NCI-H2196 (cell line): ENCODE results near the gene REP15.
"Not testable (repeated sequence)": the region's sequence is repeated elsewhere in the genome, so short reads cannot be mapped to it uniquely, and the experiment has no call there.

Experiments used
- DNase-seq: peaks from one replicate; lab custom pipeline; 2025; ENCODE audit not compliant: unreplicated experiment; lab: John Stamatoyannopoulos, UW

The REP15 gene, protein sequence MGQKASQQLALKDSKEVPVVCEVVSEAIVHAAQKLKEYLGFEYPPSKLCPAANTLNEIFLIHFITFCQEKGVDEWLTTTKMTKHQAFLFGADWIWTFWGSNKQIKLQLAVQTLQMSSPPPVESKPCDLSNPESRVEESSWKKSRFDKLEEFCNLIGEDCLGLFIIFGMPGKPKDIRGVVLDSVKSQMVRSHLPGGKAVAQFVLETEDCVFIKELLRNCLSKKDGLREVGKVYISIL

DNA sequence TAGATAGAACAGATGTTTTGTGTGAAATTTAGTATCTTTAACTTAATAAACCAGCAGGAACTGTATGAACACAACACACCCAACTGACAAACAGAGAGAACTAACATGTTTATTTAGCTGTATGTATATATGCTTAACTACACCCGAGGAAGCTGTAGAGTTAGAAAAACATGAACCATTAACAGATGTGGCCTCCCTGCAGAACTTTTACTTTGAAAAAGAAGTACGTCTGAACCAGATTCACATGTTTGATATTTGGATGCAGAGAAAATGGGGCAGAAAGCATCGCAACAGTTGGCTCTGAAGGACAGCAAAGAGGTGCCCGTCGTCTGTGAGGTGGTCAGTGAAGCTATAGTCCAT is at the start of gene REP15:
Gene REP15, plus strand, starts transcription at position 155 of the 360 bp plus-strand sequence. Its CDS starts 116 bp downstream, at position 271.
- no peak for DNase-seq

DNA sequence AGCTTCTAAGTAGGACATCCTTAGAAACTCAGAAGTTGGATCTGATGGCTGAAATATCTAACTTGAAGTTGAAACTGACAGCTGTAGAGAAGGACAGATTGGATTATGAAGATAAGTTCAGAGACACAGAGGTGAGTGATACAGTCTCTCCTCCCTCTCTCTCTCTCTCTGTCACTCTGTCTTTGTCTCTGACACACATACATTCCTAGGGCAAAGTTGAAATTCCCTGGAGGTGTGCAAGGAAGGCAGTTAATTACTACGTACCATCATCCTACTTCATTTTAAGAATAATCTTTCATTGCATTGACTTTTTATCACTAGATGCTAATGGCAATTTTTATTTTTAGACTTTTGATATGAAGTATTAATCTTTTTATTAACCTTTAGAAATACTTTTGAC is 46.2 kb upstream of the REP15 start:
- no peak for DNase-seq

DNA sequence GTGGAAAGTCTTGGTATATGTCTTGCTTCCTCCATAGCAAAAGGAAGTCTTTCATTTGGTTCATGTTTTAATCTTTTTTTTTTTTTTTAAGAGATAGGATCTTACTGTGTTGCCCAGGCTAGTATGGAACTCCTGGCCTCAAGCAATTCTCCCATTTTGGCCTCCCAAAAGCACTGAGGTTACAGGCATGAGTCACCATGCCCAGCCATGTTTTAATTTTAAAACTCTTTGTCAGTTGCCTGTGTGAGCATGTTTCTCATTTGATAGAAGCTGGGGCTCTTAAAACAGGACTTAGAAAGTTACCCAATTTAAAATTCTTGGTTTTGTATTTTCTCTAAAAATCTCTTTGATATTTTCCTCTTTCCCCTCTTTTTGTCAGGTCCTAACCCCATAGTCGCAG is 45.0 kb upstream of the REP15 start:
- no peak for DNase-seq

DNA sequence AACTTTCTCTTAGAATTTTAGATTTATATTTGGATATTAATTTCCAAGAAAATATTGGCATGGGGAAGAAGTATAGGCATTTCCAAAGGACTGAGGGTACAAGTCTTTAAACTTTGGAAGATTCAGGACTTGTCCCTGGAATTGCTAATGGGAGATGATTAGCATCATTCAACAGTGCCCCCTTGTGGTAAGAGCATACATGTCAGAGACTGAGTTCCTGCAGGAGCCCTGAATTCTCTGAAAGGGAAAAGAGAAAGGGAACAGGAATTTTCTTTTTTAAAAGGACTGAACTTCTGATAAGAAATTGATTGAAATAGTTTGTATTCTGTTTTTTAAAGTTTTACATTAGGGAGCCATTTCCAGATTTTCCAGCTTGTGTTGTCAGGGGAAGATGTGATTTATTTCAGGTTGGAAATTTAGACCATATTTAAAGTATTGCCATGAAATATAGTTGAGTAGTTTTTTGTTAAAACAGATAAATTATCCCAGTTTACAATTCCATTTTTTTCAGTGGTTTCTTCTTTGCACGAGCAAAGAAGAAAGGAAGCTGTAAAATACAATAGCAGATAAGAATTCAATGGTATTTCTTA is 44.0 kb upstream of the REP15 start:
- peak; percentile 98 for DNase-seq

DNA sequence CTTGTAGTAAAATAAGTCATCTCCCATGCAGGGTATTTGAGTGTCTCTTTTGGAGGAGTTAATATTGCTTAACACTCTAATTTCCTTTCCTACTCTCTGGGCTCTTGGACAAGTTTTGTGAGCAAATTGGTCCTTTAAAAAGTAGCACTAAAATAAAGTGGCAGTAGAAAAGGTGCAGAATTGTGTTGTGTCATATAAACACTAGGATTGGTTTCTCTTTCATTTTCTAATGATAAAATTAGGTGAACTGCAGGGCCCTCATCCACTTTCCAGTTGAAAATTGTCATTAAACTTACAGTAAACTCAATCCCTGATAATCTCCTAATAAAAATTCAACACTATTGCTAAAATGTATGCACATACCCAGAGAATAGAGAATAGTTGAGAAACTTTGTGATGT is 42.6 kb upstream of the REP15 start:
- no peak for DNase-seq

DNA sequence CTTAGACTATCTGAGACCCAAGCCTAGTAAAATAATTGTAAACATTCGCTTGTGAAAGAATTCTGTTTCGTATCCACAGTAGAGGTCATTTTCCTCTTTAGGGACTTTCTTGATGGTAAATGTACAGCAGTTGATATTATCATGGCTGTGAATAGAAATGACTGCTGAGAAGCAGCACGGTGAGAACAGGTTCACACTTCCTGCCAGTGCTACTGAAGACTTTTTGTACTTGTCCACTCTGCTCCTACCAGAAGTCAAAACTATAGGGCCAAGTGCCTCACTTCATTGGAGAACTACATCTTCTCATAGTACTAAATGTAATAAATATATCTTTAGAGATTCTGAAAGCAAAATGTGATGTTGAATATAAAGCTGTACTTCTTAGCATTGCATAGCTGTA is 40.8 kb upstream of the REP15 start:
- DNase-seq: not testable (repeated sequence)

DNA sequence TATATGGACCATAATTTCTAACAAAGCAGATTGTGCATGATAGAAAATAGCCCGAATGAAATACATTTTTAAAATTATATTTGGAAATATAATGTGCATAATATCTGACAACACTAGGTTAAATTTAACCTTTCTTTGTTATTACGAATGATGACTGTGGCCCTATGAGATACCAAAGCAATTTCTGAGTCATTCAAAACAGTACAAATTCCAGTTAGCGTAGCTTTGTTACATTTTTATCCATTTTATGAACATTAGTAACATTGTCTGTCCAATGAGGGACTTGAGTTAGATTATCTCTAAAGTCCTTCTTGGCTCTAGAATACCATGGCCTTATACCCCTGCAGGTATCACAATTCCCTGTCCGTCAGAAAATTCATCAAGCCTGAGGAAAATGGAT is 39.0 kb upstream of the REP15 start:
- no peak for DNase-seq

DNA sequence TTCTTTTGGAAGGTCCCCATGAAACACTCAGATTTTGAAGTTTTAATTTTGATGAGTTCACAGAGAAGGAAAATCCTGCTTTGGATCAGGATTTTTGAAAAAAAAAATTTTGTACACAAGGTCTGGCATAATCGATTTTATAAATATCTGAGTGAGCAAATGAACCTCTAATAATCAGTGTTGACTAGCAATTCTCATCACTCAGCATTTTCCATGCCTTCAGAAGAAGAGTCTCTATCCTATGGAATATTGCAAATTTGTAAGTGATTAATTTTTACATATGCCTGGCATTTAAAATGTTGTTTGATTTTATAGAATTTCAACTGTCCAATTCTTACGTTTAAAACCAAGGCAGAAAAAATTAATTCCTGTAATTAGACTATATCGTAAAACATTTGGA is 30.5 kb upstream of the REP15 start:
- no peak for DNase-seq

DNA sequence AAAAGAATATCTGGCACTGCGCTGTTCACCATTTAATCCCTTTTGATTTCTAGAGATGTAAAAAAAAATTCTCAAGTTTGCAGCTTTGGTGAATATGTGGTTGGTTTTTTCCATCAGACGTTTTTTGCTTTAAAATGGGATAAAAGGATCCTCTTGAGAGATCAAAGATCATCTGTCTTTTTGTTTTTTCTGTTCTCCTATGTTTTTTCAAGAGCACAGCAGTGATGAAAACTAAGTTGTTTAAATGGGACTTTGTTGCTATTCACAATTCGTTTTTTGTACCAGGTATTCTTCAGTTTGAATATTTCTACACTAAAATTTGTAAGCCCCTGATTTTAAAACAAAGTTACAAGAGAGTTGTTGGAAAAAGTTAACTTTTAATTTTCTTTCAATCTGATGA is 29.7 kb upstream of the REP15 start:
- no peak for DNase-seq

DNA sequence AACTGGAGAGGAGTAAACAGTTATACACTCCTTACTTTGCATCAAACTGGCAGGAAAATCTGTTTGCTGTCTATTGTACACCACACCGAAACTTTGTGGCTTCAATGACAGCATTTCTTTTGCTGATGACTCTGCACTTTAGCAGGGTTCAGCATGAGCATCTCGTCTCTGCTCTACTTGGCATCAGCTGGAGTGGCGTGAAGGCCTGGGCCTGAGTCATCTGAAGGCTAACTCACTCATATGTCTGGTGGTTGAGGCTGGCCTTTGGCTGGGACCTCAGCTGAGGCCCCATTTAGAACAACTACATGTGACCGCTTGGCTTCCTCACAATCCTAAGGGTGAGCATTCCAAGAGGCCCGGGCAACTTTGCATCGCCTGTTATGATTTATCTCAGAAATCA is 28.7 kb upstream of the REP15 start:
- DNase-seq: no peak

DNA sequence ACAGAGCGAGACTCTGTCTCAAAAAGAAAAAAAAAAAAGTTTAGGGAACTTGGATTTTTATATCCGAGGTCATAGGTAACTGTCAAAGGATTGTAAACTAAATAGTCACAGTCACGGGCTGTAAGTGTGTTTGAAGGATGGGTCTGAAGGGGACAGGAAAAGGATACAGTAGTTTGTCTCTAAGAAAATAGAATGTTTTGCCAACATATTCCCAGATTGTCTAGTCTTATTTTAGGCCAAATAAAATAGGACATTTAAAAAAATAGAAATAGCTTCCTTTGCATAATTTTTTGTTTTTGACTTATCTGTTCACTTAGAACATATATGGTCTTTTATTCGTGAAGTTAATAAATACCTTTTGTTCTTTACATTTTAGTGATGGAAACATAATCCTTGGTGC is 24.2 kb upstream of the REP15 start:
- no peak for DNase-seq

DNA sequence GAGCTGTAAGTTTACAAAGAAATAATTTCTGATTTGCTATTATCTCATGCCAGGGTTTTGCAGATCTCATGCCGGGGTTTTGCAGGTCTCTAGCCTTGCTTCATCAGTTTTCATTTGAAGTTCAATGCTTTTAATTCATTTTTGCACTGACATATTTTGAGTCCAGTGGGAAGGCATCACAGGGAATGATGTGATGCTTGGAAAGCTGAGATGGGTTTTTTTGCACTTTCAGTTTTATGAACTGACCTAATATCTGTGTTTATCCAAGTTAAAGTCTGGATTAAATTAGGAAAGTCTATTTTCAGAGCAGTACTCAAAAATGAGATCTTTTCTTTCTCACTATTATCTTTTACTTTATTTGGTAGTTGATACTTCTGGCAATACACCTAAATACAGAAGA is 23.6 kb upstream of the REP15 start:
- no peak for DNase-seq

DNA sequence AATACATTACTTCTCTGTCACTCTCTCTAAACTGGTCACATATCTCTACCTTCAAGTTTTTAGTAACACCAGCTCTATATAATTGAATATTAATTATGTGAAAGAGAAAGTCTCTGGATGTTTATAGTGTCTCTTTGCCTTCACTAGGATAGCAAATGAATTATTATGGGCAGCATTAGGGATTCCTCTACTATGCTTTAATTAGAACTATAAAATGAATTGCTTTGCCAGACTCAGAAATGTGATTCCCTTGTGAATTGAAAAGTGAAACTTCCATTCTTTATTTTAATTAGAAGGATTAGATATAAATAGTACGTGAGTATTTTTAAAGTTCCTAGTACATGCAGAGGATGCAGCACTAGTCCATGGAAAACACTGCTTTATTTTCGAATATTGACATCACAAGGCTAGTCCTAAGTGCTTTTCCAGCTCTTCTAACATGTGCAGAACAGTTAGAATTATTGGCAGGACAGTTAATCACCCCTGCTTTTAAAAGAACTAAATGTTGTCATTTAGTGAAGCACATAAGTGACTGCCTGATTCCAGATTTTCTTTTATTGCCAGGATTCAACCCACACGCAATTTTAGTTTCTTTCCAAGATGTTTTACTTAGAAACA is 23.0 kb upstream of the REP15 start:
- DNase-seq: no peak

DNA sequence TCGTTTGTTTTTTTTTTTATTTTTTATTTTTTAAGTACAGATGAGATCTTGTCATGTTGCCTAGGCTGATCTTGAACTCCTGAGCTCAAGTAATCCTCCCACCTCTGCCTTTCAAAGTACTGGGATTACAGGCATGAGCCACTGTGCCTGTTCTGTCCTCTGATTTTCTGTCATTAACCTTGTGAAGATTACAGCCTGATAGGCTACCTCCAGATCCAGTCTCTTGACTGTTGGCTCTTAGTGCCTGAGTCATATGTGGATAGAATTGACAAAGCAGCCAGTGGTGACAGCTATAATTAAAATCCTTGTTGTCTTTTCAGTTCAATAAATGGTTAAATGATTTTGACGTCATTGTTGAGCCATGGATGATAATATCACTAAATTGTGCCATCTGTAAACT is 21.3 kb upstream of the REP15 start:
- no peak for DNase-seq

DNA sequence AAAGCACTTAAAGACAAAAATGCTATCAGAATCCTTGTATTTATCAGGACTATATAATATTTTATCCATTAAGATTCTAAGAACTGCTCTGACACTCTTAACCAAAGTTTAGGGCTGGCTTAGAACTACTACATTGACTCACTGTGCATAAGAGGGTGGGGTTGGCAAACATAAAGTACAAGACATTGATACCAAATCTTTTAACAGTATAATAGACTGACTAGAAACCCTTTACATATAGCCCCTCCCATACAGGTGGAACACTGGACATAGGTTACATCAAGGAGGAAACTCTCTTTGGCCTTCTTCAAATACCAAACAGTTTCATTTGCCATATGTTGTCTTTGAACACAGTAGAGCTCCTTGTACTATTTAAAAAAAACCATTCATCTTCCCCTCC is 15.6 kb upstream of the REP15 start:
- DNase-seq: no peak

DNA sequence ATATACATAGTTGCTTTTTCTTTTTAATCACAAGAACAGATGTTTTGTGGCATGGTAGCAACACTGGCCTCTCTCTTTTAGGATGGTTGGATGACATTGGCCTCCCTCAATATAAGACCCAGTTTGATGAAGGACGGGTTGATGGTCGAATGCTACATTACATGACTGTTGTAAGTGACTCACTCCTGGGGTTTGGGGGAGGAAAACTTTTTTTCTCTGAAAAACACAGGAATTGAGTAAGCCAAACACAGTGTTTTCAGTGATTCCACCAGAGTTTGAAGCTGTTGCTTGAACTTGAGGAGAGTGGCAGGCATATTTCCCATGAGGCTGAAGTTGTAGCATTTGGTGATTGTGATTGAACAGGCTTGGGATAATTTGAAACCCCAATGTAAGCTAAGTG is 13.7 kb upstream of the REP15 start:
- DNase-seq: no peak

DNA sequence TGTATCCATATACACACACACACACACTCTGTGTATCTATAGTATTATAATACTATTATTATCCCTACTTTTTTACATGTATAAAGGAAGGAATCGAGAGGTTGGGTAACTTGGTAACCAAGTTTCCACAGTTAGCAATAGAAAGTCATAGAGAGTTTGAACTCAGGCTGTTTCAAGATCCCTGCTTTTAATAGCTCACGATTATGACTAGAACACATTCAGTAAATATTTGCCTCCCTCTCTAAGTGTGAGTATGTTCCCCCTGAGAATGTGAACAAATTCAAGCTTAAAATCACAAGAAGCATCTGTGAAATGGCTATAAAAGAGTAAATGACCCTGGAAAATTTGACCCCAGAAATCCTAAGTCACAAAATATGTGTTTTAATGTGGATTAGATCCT is 11.0 kb upstream of the REP15 start:
- no peak for DNase-seq

DNA sequence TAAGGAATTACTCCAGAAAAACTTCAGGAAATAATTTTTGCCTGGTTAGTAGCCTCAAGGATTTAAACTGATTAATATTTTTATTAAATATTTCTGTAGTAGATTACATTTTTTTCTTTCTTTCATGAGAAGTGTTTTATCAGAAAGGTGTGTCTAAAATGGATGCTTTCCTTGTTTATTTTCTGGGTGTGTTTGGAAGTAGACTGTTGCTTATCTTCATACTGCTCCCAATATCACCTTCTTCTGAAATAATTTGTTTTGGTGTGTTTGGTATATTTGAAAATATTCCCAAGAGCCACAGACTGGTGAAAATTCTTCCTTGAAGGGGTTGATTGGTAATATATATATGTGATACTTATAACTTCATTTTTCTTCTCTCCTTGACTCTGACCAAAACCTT is 10.1 kb upstream of the REP15 start:
- no peak for DNase-seq

DNA sequence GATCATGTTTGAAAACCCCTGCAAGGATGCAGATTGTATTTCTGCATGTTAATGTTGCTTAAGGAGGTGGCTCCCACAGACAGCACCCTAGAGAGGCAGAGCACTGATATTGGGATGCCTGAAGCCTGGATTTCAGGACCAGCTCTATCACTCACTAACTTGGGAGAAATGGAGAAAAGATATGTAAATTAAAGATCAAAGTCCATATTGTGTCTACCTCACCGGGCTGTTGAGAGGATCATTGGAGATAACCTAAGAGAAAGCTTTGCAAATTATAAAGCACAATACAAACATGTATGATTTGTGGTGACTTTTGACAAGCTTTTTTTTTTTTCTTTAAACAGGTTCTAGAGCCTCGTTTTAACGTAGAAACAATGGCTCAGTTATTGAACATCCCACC is 7.6 kb upstream of the REP15 start:
- no peak for DNase-seq

DNA sequence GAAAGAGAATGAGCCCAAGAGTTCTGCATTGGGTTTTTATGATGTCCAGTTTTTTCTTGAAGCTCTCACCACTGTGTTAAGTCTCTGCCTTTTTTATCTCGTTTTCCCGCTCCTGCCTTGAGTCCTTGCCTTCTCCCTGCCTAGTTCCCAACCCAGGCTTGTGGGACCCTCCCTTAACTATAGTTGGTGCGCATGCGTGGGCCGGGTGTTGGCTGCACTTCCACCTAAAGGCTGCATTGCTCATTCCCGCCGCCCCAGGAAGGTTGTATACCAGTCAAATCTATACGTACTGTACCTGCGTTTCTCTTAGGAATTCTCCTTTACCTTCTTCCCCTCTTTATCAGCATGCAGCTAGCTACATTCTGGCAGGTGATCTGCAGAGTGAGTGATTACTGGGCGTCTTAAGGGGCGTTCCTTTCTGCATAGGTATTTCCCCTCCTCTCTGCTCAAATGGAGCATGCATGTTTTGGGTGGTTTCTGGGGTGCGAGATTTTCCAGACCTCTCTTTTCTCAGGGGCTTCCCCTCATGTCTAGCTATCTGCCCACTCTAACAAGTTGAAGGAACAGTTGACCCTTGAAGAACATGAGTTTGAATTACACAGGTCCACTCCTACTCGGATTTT is 6.6 kb upstream of the REP15 start:
- no peak for DNase-seq

DNA sequence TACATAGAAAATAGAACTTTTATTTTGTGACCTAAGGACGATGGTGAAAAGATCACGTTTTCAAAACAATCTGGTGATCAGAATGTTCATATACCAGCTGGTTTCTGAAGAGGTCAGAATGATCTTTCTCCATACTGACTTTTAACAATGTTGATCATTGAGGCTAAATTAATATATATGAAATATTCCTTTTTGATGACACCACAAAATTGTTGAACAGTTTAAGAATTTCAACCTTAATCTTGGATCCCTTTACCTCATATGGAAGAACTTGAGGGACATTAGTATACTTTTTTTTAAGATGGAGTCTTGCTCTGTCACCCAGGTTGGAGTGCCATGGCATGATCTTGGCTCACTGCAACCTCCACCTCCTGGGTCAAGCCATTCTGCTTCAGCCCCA is 2.8 kb upstream of the REP15 start:
- DNase-seq: no peak

DNA sequence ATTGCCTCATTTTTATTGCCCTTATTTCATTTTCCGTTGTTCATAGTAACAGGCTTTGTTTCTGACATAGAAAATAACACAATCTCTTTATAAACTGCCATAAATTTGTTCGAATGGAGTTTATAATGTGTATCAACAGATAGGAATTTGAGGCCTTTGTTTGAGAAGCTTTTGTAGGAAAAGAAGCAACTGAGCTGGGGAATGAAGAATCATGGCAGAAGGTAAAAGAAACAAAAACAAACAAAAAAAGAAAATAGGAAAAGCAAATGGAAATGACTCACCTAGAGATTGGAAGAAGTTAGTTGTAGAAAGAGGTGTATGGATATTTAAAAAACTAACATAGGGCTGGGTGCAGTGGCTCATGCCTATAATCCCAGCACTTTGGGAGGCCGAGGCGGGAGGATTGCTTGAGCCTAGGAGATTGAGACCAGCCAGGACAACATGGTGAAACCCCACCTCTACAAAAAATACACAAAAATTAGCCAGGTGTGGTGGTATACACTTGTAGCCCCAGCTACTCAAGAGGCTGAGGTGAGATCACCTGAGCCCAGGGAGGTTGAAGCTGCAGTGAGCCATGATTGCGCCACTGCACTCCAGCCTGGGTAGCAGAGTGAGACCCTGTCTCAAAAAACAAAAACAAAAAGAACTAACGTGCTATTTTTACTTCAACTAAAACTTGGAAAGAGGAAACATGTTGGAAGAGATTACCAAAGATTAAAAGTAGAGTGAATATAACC is 523 bp upstream of the REP15 start:
- DNase-seq: no peak
